GM10266 (cell line): Measurements from ENCODE around the gene MAG.

Experiments
- DNase-seq: peaks from one replicate; pipeline ENCODE4 v3.0.0; 2012; ENCODE audit errors: extremely low spot score
- CTCF ChIP-seq: IDR thresholded peaks from 2 replicates; pipeline ENCODE4 v1.5.1; 2012; ENCODE audit warnings: mild to moderate bottlenecking, low read depth; ENCODE audit not compliant: control insufficient read depth, insufficient read depth; ENCODE audit errors: missing control alignments

Gene MAG

GRCh38 chr19:35363001-35363590 is 71.1 kb downstream of the MAG start:
- DNase-seq: no peak
- no peak for TF ChIP-seq CTCF
